NCI-H2107 treated with DMSO at 0.1 percent for 48 hours (cell line): ENCODE measurements around the gene ZNF407.
A peak's percentile ranks its signal among the peaks of the same experiment; 100 is the strongest.
"Not testable (repeated sequence)": the region's sequence is repeated elsewhere in the genome, so short reads cannot be mapped to it uniquely, and the experiment has no call there.

Experiments used
- DNase-seq: peaks from one replicate; lab custom pipeline; 2025; ENCODE audit not compliant: unreplicated experiment; lab: John Stamatoyannopoulos, UW

Gene ZNF407, protein sequence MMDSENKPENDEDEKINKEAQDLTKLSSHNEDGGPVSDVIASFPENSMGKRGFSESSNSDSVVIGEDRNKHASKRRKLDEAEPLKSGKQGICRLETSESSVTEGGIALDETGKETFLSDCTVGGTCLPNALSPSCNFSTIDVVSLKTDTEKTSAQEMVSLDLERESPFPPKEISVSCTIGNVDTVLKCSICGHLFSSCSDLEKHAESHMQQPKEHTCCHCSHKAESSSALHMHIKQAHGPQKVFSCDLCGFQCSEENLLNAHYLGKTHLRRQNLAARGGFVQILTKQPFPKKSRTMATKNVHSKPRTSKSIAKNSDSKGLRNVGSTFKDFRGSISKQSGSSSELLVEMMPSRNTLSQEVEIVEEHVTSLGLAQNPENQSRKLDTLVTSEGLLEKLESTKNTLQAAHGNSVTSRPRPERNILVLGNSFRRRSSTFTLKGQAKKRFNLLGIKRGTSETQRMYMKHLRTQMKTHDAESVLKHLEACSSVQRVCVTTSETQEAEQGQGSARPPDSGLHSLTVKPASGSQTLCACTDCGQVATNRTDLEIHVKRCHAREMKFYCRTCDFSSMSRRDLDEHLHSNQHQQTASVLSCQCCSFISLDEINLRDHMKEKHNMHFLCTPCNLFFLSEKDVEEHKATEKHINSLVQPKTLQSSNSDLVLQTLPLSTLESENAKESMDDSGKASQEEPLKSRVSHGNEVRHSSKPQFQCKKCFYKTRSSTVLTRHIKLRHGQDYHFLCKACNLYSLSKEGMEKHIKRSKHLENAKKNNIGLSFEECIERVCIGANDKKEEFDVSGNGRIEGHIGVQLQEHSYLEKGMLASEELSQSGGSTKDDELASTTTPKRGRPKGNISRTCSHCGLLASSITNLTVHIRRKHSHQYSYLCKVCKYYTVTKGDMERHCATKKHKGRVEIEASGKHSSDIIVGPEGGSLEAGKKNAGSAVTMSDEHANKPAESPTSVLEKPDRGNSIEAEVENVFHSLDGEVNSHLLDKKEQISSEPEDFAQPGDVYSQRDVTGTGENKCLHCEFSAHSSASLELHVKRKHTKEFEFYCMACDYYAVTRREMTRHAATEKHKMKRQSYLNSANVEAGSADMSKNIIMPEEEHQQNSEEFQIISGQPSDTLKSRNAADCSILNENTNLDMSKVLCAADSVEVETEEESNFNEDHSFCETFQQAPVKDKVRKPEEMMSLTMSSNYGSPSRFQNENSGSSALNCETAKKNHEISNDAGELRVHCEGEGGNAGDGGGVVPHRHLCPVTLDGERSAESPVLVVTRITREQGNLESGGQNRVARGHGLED (N-terminal part only)

DNA sequence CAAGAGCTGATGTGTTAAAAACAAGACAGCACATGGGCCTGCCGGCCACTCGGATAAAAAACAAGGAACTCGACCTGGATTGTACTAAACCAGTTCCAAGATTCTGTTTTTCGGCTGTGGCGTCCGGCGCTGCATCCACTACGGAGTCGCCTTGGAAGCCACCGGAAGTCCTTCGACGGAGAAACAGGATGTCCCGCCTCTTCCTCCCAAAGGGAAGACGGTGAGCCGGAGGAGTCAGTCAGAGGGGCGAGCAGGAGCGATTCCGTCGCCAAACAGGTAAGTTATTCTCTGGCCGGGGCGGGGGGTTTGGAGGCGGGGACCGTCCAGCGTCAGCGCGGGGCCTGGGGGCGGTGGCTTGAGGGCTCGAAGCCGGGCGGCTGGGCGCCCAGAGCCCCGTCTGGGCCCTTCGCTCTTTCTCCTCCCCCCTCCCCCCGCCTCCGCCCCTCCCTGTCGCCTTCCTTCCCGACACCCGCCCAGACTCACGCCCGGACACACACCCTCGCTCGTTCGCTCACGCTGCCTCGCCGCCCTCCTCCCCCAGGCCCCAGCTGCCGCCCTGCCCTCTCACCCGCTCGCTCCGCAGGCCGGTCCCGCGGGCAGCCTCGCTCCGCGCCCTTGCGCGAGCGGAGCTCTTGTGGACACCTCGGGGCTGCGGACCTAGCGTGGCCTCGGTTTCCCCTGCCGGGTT is at the start of gene ZNF407:
ZNF407 (plus strand) TSS at position 209 of the 688 bp plus-strand sequence. CDS start 33,150 bp downstream, outside the sequence.
- peak; percentile 78 for DNase-seq

DNA sequence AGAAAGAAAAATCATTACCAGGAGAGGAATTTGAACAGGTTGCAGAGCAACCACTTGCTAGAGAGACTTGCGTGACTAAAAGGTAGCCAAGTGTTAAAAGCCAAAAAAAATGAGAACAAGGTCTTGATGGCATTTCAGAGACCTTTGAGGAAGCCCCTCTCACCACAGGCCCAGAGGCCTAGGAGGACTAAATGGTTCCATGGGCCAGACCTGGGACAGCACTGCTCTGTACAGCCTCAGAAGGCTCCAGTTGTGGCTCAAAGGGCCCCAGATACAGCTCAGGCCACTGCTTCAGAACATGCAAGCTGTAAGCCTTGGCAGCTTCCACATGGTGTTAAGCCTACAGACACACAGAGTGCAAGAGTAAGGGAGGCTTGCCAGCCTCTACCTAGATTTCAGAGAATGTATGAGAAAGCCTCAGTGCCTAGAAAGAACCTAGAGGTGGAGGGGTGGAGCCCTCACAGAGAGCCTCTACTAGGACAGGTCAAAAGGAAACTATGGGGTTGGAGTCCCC is 48.0 kb upstream of the ZNF407 start:
- no peak for DNase-seq

DNA sequence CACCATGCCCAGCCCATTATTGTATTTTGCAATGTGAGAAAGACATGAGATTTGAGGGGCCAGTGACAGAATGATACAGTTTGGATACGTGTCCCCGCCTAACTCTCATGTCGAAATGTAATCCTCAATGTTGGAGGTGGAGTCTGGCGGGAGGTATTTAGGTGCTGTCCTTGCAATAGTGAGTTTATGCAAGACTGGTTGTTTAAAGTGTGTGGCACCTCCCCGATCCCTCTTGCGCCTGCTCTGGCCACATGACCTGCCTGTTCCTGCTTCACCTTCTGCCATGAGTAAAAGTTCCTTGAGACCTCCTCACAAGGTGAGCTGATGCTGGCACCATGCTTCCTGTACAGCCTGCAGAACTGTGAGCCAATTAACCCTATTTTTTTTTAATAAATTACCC is 46.8 kb upstream of the ZNF407 start:
- DNase-seq: no peak

DNA sequence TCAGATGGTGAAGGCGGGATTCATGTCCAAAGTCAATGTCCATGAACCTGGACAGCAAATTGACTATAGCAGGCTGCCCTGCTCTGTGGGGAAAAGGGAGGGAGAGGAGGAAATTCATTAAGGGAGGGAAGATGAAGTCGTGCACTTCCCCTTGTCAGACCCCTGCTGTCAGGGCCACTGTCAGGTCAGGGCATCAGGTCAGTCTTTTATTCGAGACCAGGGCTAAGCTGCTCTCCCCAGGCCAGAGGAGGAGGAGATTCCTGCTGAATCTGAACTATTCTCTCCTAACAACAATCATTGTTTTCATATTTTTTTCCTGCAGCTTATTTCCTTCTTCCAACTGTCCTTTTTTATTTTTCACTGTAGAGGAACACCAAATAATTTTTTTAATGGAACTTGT is 46.2 kb upstream of the ZNF407 start:
- no peak for DNase-seq

DNA sequence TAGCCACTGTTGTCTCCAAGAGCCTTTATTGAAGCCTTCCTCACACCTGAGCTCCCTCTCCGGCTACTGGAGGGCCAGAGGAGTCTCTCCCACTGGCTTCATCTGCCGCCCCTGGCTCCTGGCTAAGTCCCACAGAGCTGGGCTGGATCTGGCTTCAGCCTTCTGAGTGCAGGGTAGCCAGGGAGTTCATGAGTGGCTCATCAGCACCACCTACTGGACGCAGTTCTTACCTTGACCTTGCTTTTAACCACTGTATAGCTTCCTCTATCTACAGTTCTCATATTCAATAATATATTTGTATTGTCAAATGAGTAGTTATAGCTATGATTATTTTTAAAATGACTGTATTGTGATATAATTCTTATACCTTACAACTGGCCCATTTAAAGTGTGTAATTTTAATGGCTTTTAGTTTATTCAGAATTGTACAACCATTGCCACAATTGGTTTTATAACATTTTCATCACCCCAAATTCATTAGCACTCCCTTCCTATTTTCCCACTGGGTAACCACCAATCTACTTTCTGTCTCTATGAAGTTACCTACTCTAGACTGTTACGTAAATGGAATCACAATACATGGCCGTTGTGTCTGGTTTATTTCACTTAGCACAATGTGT is 45.6 kb upstream of the ZNF407 start:
- DNase-seq: peak; percentile 91

DNA sequence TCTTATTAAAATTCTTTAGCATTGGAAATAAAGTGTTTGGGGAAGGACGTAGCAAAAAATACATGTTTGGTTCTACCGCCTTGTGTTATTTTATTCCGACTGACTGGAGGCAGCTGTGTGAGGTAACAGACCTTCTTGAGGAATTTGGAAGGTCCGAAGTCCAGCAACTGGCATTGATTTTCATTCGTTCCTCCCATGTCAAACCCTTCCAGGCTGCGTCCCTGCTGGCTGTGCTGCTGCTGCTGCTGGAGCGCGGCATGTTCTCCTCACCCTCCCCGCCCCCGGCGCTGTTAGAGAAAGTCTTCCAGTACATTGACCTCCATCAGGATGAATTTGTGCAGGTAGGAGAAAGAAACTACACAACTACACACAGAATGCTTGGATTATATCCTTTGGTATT is 41.5 kb upstream of the ZNF407 start:
- no peak for DNase-seq

DNA sequence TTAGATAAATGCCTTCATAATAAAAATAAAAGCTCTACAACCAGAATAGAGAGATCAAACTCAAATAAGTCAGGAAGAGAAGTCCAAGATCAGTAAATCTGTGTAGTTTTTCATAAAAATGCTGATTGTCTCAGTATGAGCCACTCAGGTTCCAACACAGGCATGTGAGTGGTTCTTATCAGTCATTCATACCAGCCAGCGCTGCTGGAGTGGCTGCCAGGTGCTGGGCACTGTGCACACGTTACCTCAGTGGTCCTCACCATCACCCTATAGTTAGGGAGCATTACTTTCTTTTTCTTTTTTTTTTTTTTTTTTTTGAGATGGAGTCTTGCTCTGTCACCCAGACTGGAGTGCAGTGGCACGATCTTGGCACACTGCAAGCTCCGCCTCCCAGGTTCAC is 39.6 kb upstream of the ZNF407 start:
- no peak for DNase-seq

DNA sequence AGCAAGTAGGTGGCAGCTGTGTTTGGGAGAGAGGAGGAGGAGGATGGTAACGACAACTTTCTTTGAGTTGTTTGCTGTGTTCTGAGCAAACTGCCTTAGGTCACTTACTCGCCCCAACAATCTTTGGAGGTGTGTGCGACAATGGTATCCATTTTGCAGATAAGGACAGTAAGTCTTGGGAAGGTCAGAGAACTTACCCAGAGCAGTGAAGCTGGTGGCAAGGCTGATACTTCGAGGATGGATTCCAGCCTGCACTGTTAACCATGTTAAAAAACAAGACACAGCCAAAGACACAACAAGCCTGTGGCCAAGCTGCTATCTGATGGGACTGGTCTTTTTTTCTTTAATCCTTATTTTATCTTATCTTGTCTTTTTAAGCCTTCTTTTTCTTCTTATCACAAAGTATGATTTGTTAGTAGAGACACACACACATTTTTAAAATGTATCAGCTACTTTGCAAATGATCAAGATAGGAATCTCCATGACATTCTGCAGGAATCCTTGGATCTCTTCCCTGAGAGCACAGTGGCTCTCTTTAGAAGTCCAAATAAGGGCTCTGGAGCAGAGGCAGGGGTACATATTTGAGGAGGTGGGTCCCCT is 35.4 kb upstream of the ZNF407 start:
- DNase-seq: no peak

DNA sequence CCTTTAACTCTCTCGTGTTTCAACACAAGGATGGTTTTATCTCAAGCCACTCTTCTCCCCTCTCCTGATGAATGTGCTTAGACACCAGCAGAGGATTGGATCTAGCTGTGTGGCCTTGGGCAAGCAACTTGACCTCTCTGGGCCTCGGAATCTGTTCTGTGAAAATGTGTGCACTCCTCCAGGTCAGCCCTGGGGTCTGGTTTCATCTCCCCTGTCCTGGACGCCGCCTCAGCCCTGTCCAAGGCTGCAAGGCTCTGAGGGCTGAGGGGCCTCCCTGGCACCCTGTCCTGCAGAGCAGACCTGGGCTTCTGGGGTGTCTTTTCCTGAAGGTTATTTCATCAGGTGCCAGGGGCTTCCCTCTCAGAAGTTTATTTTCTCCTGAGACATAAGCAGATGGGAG is 34.9 kb upstream of the ZNF407 start:
- DNase-seq: no peak

DNA sequence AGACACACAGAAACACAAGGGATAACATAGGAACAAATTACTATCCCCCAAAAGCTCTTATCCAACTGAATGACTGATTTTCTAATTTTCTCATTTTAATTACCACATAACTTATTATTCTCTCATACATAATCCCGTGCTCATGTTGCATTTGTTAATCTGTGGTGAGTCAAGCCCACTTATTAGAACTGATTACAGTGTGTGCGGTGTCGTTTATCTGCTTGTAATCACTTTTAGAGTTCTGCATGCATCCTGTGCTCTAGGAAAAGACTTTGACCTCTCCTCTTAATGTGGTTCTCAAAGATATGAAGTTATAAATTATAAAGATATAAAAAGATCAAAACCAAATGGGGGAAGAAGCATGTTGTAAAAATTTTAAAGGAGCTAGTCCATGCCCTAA is 33.7 kb upstream of the ZNF407 start:
- no peak for DNase-seq

DNA sequence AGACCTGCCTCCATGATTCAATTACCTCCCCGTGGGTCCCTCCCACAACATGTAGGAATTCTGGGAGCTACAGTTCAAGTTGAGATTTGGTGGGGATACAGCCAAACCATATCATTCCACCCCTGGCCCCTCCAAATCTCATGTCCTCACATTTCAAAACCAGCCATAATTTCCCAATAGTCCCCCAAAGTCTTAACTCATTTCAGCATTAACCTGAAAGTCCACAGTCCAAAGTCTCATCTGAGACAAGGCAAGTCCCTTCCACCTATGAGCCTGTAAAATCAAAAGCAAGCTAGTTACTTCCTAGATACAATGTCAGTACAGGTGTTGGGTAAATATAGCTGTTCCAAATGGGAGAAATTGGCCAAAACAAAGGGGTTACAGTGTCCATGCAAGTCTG is 32.5 kb upstream of the ZNF407 start:
- DNase-seq: not testable (repeated sequence)

DNA sequence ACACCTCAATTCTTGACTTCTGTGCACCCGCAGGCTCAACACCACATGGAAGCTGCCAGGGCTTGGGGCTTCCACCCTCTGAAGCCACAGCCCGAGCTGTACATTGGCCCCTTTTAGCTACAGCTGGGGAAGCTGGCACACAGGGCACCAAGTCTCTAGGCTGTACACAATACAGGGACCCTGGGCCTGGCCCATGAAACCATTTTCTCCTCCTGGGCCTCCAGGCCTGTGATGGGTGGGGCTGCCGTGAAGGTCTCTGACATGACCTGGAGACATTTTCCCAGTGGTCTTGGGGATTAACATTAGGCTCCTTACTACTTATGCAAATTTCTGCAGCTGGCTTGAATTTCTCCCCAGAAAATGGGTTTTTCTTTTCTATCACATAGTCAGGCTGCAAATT is 31.7 kb upstream of the ZNF407 start:
- not testable (repeated sequence) for DNase-seq

DNA sequence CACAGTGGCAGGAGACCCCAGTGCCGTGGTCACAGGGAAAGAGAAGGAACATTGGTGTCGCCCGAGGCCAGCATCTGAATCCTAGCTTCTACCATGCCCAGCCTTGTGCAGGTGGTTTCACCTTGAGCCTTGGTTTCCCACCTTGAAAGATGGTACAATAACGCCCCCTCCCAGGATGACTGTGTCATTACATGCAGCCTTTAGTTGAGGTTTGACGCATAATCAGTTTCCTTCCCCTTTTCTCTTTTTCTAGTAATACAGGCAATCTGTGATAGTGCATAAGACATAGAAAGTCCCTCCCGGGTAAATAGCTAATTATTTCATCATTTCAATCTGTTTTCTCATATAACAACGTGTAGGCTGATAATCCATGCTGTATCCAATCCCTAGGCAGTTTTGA is 29.8 kb upstream of the ZNF407 start:
- no peak for DNase-seq

DNA sequence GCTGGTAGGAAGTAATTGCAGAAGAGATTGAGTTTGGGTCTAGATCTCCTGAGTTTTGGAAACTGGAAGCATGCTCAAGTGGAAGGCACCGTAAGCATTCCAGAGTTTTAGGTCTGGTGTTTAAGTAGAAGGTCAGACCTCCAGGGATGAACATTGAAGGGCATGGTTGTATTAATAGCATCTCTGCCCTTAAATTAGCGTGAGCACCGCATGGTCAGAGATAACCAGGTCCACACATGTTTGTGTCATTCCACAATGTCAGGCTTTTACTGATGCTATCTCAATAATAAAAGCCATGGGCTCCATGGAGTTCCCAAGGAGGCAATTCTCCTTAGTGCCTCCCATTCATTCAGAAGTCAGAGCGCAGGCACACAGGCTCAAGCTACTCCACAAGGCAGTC is 28.3 kb upstream of the ZNF407 start:
- no peak for DNase-seq

DNA sequence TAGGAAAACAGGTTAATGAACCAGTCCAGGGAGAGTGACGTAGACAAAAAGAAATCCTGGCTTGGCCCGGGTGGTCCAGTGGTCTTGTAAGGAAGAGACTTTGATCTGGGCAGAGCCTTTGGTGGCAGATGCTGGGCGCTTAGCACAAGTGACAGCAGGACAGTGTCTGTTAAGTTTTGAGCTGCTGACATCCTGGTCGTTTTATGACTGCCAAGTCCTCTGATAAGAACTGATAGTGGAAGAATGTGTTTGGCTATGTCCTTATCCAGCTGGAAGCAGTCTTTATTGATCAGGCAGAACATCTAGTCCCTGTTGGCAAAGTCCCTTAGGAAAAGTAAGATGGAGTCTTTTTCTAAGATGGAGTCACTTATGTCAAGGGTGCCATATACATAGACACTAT is 27.4 kb upstream of the ZNF407 start:
- no peak for DNase-seq

DNA sequence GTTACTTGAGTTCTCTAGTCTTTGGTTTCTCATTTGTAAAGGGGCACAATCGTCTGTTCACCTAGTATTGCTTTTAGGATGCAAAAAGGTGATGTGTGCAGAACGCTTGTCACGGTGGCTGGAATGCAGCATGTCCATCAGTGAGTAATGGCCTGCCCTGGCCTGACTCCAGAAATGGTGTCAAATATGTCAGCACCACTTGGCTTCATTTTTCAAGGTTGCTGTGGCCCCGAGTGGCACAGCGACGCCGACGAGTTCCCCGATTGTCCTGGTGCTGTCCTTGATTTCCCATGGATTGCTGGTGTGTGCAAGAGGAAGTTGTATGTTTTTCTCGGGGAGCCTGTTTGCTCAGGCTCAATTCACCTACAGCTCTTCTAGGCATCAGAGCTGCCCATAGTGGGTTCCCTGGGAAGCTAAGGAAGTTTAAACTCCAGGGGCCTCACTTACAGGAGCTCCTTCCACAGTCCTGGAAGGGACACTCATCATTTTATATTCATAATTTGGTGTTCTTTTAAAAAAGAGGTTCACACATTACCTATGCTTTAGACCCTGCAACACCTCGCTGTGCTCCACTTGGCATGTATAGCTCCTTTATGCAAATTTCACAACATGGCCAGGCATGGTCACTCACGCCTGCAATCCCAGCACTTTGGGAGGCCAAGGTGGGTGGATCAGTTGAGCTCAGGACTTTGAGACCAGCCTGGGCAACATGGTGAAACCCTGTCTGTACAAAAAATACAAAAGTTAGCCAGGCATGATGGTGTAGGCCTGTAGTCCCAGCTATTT is 25.6 kb upstream of the ZNF407 start:
- no peak for DNase-seq

DNA sequence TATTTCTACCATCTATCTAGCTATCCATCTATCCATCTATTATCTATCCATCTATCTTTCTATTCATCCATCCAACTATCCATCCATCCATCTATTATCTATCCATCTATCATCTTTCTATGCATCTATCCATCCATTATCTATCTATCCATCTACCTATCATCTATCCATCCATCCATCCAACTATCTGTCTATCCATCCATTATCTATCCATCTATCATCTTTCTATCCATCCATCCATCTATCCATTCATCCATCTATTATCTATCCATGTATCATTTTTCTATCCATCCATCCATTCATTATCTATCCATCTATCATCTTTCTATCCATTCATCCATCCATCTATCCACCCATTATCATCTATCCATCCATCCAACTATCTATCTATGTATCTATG is 24.6 kb upstream of the ZNF407 start:
- no peak for DNase-seq

DNA sequence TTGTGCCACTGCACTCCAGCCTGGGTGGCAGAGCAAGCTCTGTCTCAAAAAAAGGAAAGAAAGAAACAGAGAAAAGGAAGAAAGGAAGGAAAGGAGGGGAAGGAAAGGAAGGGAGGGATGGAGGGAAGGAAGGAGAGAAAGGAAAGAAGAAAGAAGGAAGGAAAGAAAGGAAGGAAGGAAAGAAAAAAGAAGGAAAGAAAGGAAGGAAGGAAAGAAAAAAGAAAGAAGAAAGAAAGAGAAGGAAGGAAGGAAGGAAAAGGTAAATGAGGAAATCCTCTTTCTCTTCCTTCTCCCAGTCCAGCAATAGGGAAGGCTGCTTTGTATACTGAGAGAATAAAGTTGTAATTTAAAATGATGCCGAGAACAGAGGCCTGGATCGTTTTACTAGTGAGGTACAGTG is 22.8 kb upstream of the ZNF407 start:
- DNase-seq: no peak

DNA sequence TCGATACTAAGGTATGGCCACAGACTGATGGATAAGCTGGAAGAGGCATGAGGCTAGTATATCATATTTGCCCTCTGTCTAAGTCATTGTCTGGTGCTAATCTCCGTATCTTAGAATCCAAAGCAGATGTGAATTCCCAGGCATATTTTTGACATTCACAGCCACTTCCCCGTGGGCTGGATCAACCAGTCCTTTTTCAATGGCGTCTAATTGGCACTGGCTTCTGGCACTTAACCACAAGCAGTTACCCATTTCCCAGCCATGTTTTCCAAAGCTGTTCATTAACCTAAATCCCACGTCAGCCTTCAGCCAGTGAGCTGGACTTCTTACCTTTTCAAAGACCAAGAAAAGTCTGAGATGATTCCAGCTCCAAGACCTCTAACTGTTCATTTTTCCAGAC is 20.7 kb upstream of the ZNF407 start:
- no peak for DNase-seq
